IMR-90 (cell line): ENCODE data around the gene ZFP36. TPM values are rescaled to one million over a fixed set of nuclear protein-coding genes. Genes with fewer than 3 reads are reported as not detected.

ENCODE experiments used
- ATAC-seq: fragments of 200-7000 bp; cut with Tn5 transposase; 2 replicates; pipeline ENCODE4 v1.9.1; 2020; ENCODE audit warnings: low read depth, mild to moderate bottlenecking, moderate library complexity
- BruUV-seq: library from RNA; stranded (reverse); fragments of 400-500 nt; replicated peaks from 2 replicates; lab custom pipeline; 2021; lab: Mats Ljungman, UMichigan
- CTCF ChIA-PET: fragments of 300-600 bp; formaldehyde crosslinking; extraction: SDS; loops from one replicate; lab custom pipeline; 2021; ENCODE audit warnings: antibody characterized with exemption; lab: Yijun Ruan, JAX
- POLR2A ChIA-PET: fragments of 300-600 bp; sonication (Branson Sonifier 250); formaldehyde crosslinking; loops from one replicate; lab custom pipeline; 2022; ENCODE audit warnings: antibody characterized with exemption; ENCODE audit not compliant: unreplicated experiment; lab: Charles Lee
- DNase-seq: peaks from one replicate; pipeline ENCODE4 v3.0.0; 2013
- H2AFZ ChIP-seq: replicated peaks from 2 replicates; pipeline ENCODE3; 2013; ENCODE audit warnings: low read length, mild to moderate bottlenecking; ENCODE audit not compliant: poor library complexity
- H2AK5ac ChIP-seq: 2 replicates; pipeline ENCODE4 v1.6.1; 2013; ENCODE audit warnings: low read depth, low read length, inconsistent platforms
- H2AK9ac ChIP-seq: replicated peaks from 2 replicates; pipeline ENCODE3; 2013; ENCODE audit warnings: mild to moderate bottlenecking, low read depth, low read length, moderate library complexity; ENCODE audit not compliant: poor library complexity
- H2BK120ac ChIP-seq: 2 replicates; pipeline ENCODE4 v1.6.1; 2013; ENCODE audit warnings: low read depth, low read length, inconsistent platforms
- H2BK15ac ChIP-seq: 3 replicates; pipeline ENCODE4 v1.6.1; 2013; ENCODE audit warnings: low read depth, low read length, inconsistent platforms
- H2BK20ac ChIP-seq: 2 replicates; pipeline ENCODE4 v1.6.1; 2013; ENCODE audit warnings: low read depth, mild to moderate bottlenecking, inconsistent platforms, low read length, moderate library complexity
- H2BK5ac ChIP-seq: 2 replicates; pipeline ENCODE4 v1.6.1; 2013; ENCODE audit warnings: mild to moderate bottlenecking, low read depth, low read length, inconsistent platforms; ENCODE audit not compliant: poor library complexity, severe bottlenecking
- H3K14ac ChIP-seq: replicated peaks from 2 replicates; pipeline ENCODE4 v1.6.1; 2013; ENCODE audit warnings: low read depth, low read length, inconsistent platforms
- H3K18ac ChIP-seq: 2 replicates; pipeline ENCODE4 v1.6.1; 2013; ENCODE audit warnings: low read depth, low read length, control low read depth
- H3K23ac ChIP-seq: 2 replicates; pipeline ENCODE4 v1.6.1; 2013; ENCODE audit warnings: low read depth, low read length, inconsistent platforms
- H3K27ac ChIP-seq: 2 replicates; pipeline ENCODE4 v1.5.1; 2013; ENCODE audit warnings: mild to moderate bottlenecking, control low read depth, low read length; ENCODE audit not compliant: insufficient read depth
- H3K27me3 ChIP-seq: 2 replicates; pipeline ENCODE4 v1.6.1; 2013; ENCODE audit warnings: low read length; ENCODE audit not compliant: control insufficient read depth, insufficient read depth
- H3K36me3 ChIP-seq: 2 replicates; pipeline ENCODE4 v1.6.1; 2013; ENCODE audit warnings: low read length, mixed read lengths; ENCODE audit not compliant: control insufficient read depth, insufficient read depth
- H3K4ac ChIP-seq: 2 replicates; pipeline ENCODE4 v1.6.1; 2013; ENCODE audit warnings: low read depth, low read length, inconsistent platforms
- H3K4me1 ChIP-seq: 2 replicates; pipeline ENCODE4 v1.6.1; 2013; ENCODE audit warnings: low read length, mixed read lengths; ENCODE audit not compliant: control insufficient read depth, insufficient read depth
- H3K4me2 ChIP-seq: 2 replicates; pipeline ENCODE4 v1.6.1; 2013; ENCODE audit warnings: low read depth, mild to moderate bottlenecking, control low read depth, low read length, moderate library complexity
- H3K4me3 ChIP-seq: 2 replicates; pipeline ENCODE4 v1.5.1; 2013; ENCODE audit warnings: low read depth, mild to moderate bottlenecking, control low read depth, low read length, moderate library complexity; ENCODE audit not compliant: insufficient read depth
- H3K56ac ChIP-seq: 2 replicates; pipeline ENCODE4 v1.6.1; 2013; ENCODE audit warnings: low read length, inconsistent platforms; ENCODE audit not compliant: insufficient read depth; ENCODE audit errors: extremely low read depth
- H3K79me1 ChIP-seq, 2 experiments: 2 replicates each; pipeline ENCODE4 v1.6.1; 2013; ENCODE audit warnings: low read length in 2 of 2, inconsistent platforms in 1 of 2, low read depth in 1 of 2
- H3K9ac ChIP-seq: 2 replicates; pipeline ENCODE4 v1.6.1; 2013; ENCODE audit warnings: low read depth, low read length, control low read depth
- H3K9me1 ChIP-seq: 2 replicates; pipeline ENCODE4 v1.6.1; 2013; ENCODE audit warnings: low read length, inconsistent platforms; ENCODE audit not compliant: insufficient read depth
- H3K9me3 ChIP-seq: 2 replicates; pipeline ENCODE4 v1.6.1; 2013; ENCODE audit warnings: low read length; ENCODE audit not compliant: control insufficient read depth, insufficient read depth
- H4K20me1 ChIP-seq: 2 replicates; pipeline ENCODE4 v1.6.1; 2013; ENCODE audit warnings: low read length, inconsistent platforms; ENCODE audit not compliant: insufficient read depth
- H4K5ac ChIP-seq: 2 replicates; pipeline ENCODE4 v1.6.1; 2013; ENCODE audit warnings: mild to moderate bottlenecking, low read depth, low read length, control low read depth
- H4K8ac ChIP-seq, 2 experiments: 2 replicates each; pipeline ENCODE4 v1.6.1; 2013; ENCODE audit warnings: low read depth in 2 of 2, low read length in 2 of 2, control low read depth in 1 of 2, inconsistent platforms in 1 of 2
- H4K91ac ChIP-seq: 2 replicates; pipeline ENCODE4 v1.6.1; 2013; ENCODE audit warnings: low read depth, low read length, inconsistent platforms; ENCODE audit not compliant: insufficient read depth
- BHLHE40 ChIP-seq: fragments of 150-350 bp; IDR thresholded peaks from 2 replicates; pipeline ENCODE4 v1.6.1; 2016; ENCODE audit warnings: mild to moderate bottlenecking, low read depth, low read length
- CEBPB ChIP-seq: IDR thresholded peaks from 2 replicates; pipeline ENCODE4 v1.6.1; 2012; ENCODE audit warnings: low read depth, low read length, improper control_type of control experiment
- CHD1 ChIP-seq: IDR thresholded peaks from 2 replicates; pipeline ENCODE4 v1.6.1; 2012; ENCODE audit warnings: low read depth, low read length, improper control_type of control experiment
- ELK1 ChIP-seq: fragments of 150-350 bp; IDR thresholded peaks from 2 replicates; pipeline ENCODE4 v1.6.1; 2016; ENCODE audit warnings: low read depth, mild to moderate bottlenecking, low read length, moderate library complexity, borderline replicate concordance
- FOS ChIP-seq: fragments of 150-350 bp; IDR thresholded peaks from 2 replicates; pipeline ENCODE4 v1.6.1; 2016; ENCODE audit warnings: low read depth, low read length
- MAFK ChIP-seq: IDR thresholded peaks from 2 replicates; pipeline ENCODE4 v1.6.1; 2012; ENCODE audit warnings: low read depth, low read length, improper control_type of control experiment
- MXI1 ChIP-seq: IDR thresholded peaks from 2 replicates; pipeline ENCODE4 v1.6.1; 2012; ENCODE audit warnings: low read depth, mild to moderate bottlenecking, low read length, moderate library complexity, borderline replicate concordance
- NFE2L2 ChIP-seq: fragments of 150-350 bp; IDR thresholded peaks from 2 replicates; pipeline ENCODE4 v1.6.1; 2016; ENCODE audit warnings: low read depth, mild to moderate bottlenecking, low read length
- POLR2A ChIP-seq: IDR thresholded peaks from 2 replicates; pipeline ENCODE4 v1.6.1; 2012; ENCODE audit warnings: mild to moderate bottlenecking, low read depth, low read length
- RAD21 ChIP-seq: IDR thresholded peaks from 2 replicates; pipeline ENCODE4 v1.6.1; 2012; ENCODE audit warnings: low read length, improper control_type of control experiment
- RCOR1 ChIP-seq: IDR thresholded peaks from 2 replicates; pipeline ENCODE4 v1.6.1; 2012; ENCODE audit warnings: mild to moderate bottlenecking, low read length, improper control_type of control experiment; ENCODE audit not compliant: insufficient replicate concordance
- RFX5 ChIP-seq: IDR thresholded peaks from 2 replicates; pipeline ENCODE4 v1.8.0; 2012; ENCODE audit warnings: low read depth, mild to moderate bottlenecking, low read length, moderate library complexity
- SMC3 ChIP-seq: fragments of 150-350 bp; IDR thresholded peaks from 2 replicates; pipeline ENCODE4 v1.6.1; 2016; ENCODE audit warnings: low read depth, mild to moderate bottlenecking, antibody characterized with exemption, low read length, moderate library complexity
- USF2 ChIP-seq: fragments of 150-350 bp; IDR thresholded peaks from 2 replicates; pipeline ENCODE4 v1.6.1; 2017; ENCODE audit warnings: mild to moderate bottlenecking, antibody characterized with exemption, low read length, low read depth
- WGBS, 2 experiments: methylation state at CpG; one replicate each; pipeline versions ENCODE4 v1.1.5 to v1.1.7; 2013; ENCODE audit warnings: missing lambda C conversion rate in 2 of 2; ENCODE audit not compliant: insufficient read length in 1 of 2; ENCODE audit errors: extremely low coverage in 2 of 2; 5-methylcytosine and 5-hydroxymethylcytosine counted together
- dilution Hi-C: fragments of 300-500 bp; cut with HindIII; formaldehyde crosslinking; loops from one replicate; pipeline ENCODE4 v1.14.3; 2018; ENCODE audit warnings: low sequenced_read_pairs; ENCODE audit not compliant: unreplicated experiment
- in situ Hi-C: fragments of 300-500 bp; cut with MboI; formaldehyde crosslinking; loops from 3 replicates; pipeline ENCODE4 v1.14.3; 2019; ENCODE audit warnings: low sequenced_read_pairs, inconsistent platforms, mixed read lengths
- intact Hi-C: fragments of 100-400 bp; cut with micrococcal nuclease; formaldehyde crosslinking; loops from 2 replicates; pipeline ENCODE4 v1.10.0; 2022
- polyA plus RNA-seq, 3 experiments: library from polyadenylated mRNA; depleted of rRNA; stranded (reverse); fragments of >200 nt; gene quantifications; 2 replicates each; pipeline ENCODE4 v1.2.3, GENCODE V29; 2012; ENCODE audit warnings: low replicate concordance in 1 of 3
- total RNA-seq: library from RNA; depleted of rRNA; stranded (reverse); fragments of >200 nt; gene quantifications from 2 replicates; pipeline ENCODE4 v1.2.3, GENCODE V29; 2012

The ZFP36 gene
- total and polyA plus RNA-seq, 2 of the 4 experiments (the other 2 are of a cell fraction): 1.4 to 45.0 TPM

- TF ChIP-seq RAD21: no peak
- TF ChIP-seq RFX5: no peak
- no peak for TF ChIP-seq NFE2L2
- no peak for TF ChIP-seq RCOR1
- TF ChIP-seq SMC3: no peak
- no peak for TF ChIP-seq ELK1
- TF ChIP-seq BHLHE40: no peak
- no peak for TF ChIP-seq FOS
- no peak for TF ChIP-seq POLR2A
- no peak for TF ChIP-seq MXI1
- TF ChIP-seq MAFK: no peak
- TF ChIP-seq CHD1: no peak
- no peak for TF ChIP-seq CEBPB
- TF ChIP-seq USF2: no peak
- 0 out of 2 replicates have a peak, but pooled peaks cover 10% of the 10 kb centered on the region for H3K9me1 ChIP-seq
- H3K79me1 ChIP-seq: peaks cover 6 to 75% of the 10 kb centered on the region in 2 experiments
- H4K8ac ChIP-seq: no peak overlapping the region
- no peak overlapping the region for H2AK5ac ChIP-seq
- dilution Hi-C loops (no loop called here), intact Hi-C loops (no loop called here), in situ Hi-C loops (no loop called here)
- DNase-seq (no peak), ATAC-seq (no peak)
- POLR2A ChIA-PET: no interaction called here
- H3K4me3 ChIP-seq: no peak overlapping the region
- no peak overlapping the region for H3K18ac ChIP-seq
- peaks cover 24% of the 10 kb centered on the region for H4K20me1 ChIP-seq
- H4K5ac ChIP-seq: no peak overlapping the region
- H3K9me3 ChIP-seq: no peaks in the 10 kb centered on the region
- no peak overlapping the region for H3K23ac ChIP-seq
- H3K4me2 ChIP-seq: no peak overlapping the region
- no peak overlapping the region for H3K9ac ChIP-seq
- no peak overlapping the region for H2BK15ac ChIP-seq
- H4K91ac ChIP-seq: no peak overlapping the region
- H2AFZ ChIP-seq: no peak overlapping the region
- no TSS peak for BruUV-seq
- no peak overlapping the region for H2BK5ac ChIP-seq
- H3K27me3 ChIP-seq: no peaks in the 10 kb centered on the region
- no peak overlapping the region for H3K56ac ChIP-seq
- no peak overlapping the region for H3K4ac ChIP-seq
- no peak overlapping the region for H2BK120ac ChIP-seq
- H3K27ac ChIP-seq: no peak overlapping the region
- H3K14ac ChIP-seq: no peak overlapping the region
- H2BK20ac ChIP-seq: no peak overlapping the region
- WGBS, 2 experiments: 96% methylated on average over 4 of the region's 15 CpGs; no CpG with 5 or more reads in 1 of the 2 experiments
- CTCF ChIA-PET: interaction anchor here (0.6 to 1.3 kb wide), 2 partner anchors 23 to 30 kb away, joined by 3 read pairs; no protein-coding TSS in a partner anchor
- peaks cover 1% of the 10 kb centered on the region; the same call in 1 of the 2 replicates for H3K4me1 ChIP-seq
- H3K36me3 ChIP-seq: peaks cover 82% of the 10 kb centered on the region
- no peak overlapping the region for H2AK9ac ChIP-seq
Measured at GRCh38 chr19:39420769-39421168, 14.1 kb downstream of the ZFP36 start.
